GM18505 (cell line): ENCODE results near the gene PDCD7.
"Not testable (repeated sequence)": the region's sequence is repeated elsewhere in the genome, so short reads cannot be mapped to it uniquely, and the experiment has no call there.

Experiments
- ATAC-seq: cut with Tn5 transposase; IDR thresholded peaks from one replicate; pipeline ENCODE4 v1.9.1; 2021; ENCODE audit not compliant: unreplicated experiment
- POLR2A ChIP-seq: IDR thresholded peaks from 4 replicates; pipeline ENCODE4 v1.6.1; 2011; ENCODE audit warnings: borderline replicate concordance; ENCODE audit not compliant: insufficient read depth, insufficient read length; ENCODE audit errors: extremely low read depth

Gene PDCD7, protein sequence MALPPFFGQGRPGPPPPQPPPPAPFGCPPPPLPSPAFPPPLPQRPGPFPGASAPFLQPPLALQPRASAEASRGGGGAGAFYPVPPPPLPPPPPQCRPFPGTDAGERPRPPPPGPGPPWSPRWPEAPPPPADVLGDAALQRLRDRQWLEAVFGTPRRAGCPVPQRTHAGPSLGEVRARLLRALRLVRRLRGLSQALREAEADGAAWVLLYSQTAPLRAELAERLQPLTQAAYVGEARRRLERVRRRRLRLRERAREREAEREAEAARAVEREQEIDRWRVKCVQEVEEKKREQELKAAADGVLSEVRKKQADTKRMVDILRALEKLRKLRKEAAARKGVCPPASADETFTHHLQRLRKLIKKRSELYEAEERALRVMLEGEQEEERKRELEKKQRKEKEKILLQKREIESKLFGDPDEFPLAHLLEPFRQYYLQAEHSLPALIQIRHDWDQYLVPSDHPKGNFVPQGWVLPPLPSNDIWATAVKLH

DNA sequence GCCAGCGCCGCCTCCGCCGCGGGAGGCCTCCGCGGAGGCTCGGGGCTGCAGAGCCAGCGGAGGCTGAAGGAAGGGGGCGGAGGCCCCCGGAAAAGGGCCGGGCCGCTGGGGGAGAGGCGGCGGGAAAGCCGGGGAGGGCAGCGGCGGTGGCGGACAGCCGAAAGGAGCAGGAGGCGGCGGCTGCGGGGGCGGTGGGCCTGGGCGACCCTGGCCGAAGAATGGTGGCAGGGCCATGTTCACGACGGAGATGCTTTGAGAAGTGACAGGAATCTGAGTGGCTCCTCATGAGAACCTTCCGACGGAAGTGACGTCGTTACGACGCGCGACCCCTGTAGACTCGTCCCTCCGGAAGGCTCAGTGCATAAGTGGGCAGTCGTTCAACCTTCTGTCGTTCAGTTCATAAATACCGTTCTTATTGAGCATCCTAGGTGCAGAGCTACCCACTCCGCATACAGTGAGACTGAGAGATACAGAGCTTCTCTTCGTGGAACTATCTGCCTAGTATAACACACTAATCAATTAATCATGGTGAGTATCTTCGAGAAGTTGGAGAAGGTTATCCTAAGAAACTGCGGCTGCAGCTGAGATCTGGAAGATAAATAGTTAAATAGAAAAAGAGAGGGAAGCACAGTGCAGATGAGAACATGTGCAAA, at the start of gene PDCD7:
TSS of gene PDCD7 (minus strand) at position 261 of the 653 bp plus-strand sequence. CDS start at position 234, 27 bp downstream.
- ATAC-seq, result peak; percentile 80

DNA sequence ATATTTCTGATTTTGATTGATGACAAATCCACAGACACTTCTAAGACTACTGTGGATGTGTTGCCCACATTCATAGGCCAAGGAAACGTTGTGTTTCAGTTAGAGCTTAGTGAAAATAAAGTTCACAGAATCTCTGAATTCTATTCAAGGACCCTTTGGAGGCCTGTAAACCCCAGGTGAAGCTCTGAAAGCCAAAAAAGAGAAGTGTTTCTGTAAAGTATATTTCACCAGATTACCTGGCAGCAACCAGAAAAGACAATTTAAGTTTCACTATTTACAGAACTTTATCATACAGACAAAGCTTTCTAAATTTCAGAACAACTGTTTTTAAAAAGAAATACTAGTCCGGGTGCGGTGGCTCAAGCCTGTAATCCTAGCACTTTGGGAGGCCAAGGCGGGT, 48.9 kb upstream of the PDCD7 start:
- ATAC-seq, result no peak
- no peak for TF ChIP-seq POLR2A

More for the DNA sequence above, at the start of gene PDCD7:
- peak; percentile 96 for TF ChIP-seq POLR2A

DNA sequence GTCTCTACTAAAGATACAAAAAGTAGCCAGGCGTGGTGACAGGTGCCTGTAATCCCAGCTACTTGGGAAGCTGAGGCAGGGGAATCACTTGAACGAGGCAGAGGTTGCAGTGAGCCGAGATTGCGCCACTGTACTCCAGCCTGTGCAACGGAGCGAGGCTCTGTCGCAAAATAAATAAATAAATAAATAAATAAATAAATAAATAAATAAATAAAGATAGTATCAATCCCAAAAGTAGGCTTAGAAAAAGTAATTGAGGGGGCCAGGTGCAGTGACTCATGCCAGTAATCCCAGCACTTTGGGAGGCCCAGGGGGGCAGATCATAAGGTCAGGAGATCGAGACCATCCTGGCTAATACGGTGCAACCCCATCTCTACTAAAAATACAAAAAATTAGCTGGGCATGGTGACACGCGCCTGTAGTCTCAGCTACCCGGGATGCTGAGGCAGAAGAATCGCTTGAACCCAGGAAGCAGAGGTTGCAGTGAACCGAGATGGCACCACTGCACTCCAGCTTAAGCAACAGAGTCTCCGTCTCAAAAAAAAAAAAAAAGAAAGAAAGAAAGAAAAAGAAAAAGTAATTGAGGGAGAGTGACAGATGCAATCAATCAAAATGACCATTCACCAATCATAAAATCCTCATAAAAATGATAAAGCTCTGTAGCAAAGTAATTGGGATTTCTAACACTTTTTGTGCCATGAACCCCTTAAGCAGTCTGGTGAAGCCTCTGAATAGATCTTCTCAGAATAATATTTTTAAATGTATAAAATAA, 48.2 kb upstream of the PDCD7 start:
- ATAC-seq, result not testable (repeated sequence)

DNA sequence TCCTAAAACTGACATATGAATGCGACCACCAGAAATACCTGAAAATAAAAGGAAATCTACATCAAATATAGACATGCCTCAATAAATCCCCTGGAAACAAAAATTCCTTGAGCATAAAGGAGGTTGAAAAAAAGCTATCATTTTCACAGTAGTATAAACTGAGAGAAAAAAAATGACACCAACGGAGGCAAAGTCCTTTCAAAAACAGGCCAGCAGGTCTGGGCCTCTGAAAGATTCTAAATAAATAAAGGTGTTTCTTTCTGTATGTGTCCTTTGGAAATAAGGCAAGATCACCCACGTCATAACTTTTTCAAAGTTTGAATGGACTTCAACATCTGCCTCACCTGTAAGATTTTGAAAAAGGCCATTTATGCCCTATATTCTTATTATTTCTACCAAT, 46.6 kb upstream of the PDCD7 start:
- no peak for TF ChIP-seq POLR2A
- ATAC-seq, result no peak

DNA sequence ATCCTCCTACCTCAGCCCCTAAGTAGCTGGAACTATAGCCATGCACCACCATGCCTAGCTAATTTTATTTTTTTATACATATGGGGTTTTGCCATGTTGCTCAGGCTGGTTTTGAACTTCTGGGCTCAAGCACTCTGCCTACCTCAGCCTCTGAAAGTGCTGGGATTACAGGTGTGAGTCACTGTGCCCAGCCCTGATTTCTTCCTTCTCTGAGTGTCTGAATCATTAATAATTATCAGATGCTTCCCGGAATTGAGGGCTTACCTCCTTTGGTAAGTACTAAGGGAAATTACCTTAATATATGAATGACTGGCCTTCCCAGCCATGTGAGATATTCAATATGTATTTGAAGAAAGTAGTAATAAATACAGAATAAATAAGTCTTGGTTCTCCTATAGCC, 44.3 kb upstream of the PDCD7 start:
- no peak for TF ChIP-seq POLR2A
- no peak for ATAC-seq

DNA sequence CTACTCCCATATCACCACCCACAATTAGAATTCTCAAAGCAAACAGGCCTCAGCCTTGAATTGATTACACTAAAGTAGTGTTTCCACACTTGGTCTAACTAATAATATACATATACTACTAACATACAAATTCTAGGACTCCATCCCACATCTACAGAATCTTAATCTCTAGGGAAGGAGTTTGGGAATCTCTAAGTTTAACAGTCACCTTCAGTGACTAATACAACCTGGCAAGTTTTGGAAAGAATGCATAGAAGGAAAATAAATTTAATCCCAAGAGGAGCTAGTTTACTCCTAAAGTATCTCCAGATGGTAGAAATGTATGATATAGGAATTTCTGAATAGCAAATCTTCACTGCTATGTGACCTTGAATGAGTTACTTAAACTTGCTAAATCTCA, 42.4 kb upstream of the PDCD7 start:
- no peak for ATAC-seq
- no peak for TF ChIP-seq POLR2A

DNA sequence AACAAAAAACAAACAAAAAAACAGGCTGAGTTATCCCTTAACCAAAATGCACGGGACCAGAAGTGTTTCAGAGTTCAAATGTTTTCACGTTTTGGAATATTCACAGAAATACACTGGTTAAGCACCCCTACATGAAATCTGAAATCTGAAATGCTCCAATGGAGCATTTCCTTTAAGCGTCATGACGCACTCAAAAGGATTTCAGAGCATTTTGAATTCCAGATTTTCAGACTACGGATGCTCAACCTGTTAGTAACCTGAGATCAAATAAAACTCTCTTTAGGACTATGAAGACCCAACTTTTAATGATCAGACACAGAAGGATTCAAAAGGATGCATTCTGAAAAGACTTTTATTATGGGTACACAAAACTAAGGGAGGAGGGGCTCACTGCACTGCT, 41.9 kb upstream of the PDCD7 start:
- no peak for ATAC-seq
- TF ChIP-seq POLR2A, result no peak

DNA sequence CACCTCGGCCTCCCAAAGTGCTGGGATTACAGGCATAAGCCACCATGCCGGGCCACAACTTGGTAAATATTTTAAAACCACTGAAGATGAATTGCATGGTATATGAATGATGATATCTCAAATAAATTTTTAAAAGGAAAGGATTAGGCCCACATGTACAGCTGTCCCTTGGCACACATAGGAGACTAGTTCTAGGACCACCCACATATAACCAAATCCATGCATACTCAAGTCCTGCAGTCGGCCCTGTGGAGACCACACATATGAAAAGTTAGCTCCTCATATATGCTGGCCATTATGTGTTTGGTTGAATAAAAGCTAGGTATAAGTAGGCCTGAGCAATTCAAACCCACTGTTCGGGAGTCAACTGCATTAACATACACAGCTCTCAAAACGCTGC, 40.9 kb upstream of the PDCD7 start:
- no peak for ATAC-seq
- TF ChIP-seq POLR2A, result no peak

DNA sequence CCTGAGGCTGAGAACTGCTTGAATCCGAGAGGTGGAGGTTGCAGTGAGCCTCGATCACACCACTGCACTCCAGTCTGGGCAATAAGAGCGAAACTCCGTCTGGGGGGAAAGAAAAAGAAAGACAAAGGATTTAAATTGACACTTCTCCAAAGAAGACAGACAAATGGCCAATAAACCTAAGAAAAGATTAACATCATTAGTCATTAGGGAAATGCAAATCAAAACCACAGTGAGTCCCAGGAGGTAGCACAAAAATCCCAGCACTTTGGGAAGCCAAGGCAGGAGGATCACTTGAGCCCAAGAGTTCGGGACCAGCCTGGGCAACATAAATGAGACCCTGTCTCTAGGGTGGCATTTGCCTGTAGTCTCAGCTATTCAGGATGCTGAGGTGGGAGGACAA, 38.9 kb upstream of the PDCD7 start:
- no peak for ATAC-seq
- no peak for TF ChIP-seq POLR2A

DNA sequence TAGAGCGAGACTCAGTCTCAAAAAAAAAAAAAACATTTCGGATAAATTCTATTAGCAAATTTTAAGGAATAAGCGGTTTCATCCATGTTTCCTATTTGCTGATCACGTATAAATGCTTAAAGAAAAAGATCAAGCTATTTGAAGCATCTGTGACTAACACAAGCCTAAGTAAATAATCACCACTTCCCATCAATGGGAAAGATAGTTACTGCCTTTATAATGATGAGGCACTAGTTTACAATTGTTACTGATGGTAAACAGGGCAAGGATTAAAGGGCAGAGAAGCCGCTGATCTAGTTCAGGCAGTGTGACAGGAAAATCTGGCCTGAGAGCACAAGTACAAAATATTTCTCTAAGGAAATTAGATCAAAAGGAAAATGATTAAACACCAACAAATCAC, 37.8 kb upstream of the PDCD7 start:
- TF ChIP-seq POLR2A, result no peak
- ATAC-seq, result no peak

DNA sequence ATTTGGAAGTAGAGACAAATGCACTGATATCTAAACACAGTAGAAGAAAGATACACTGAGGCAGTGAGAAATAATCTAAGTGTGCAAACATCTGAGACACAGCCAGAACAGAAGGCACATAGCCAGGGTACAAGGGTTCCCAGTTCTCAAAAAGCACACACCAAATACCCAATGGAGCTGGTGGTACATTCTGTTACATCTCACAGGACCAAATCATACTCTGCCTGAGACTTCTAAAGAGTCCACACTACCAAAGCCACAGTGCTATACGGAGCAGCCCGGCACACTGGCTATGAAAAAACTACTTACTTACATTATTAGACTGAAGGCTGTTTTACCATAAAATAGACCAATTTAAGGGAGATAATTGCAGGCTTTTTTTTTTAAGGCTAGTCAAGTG, 32.3 kb upstream of the PDCD7 start:
- no peak for TF ChIP-seq POLR2A
- ATAC-seq, result no peak

DNA sequence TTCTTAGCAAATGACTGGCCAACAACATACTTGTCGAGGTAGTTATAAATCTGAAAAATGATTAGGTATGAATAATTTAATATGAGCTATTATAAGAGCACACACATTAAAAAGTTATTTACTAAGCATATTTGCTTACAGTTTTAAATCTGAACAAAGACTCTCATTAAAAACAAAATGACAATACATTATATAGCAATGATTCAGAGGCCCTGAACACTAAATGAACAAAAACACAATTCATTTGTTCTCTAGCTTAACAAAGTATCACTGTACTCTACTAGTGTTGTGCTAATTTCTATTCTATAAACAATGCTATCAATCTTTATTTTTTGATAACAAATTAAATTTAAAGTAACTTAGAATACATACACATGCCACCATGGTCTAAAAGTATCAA, 30.5 kb upstream of the PDCD7 start:
- no peak for TF ChIP-seq POLR2A
- no peak for ATAC-seq

DNA sequence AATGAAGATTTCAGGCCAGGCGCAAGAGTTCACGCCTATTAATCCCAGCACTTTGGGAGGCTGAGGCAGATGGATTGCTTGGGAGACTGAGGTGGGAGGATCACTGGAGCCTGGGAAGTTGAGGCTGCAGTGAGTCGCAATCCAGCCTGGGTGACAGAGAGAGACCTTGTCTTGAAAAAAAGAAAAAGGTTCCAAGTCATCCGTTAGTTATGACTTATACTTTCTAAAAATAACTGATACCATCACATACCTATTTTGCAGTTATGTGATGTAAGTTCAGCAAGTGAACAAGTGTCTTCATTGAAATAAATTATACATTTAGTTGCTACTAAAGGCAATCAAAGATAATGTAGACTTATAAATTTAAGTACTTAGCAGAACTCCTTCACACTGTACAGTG, 29.4 kb upstream of the PDCD7 start:
- ATAC-seq, result no peak

More for the DNA sequence above, 29.4 kb upstream of the PDCD7 start:
- no peak for TF ChIP-seq POLR2A
